Measurements from ENCODE around the gene SPOCK1. TPM values are rescaled to one million over a fixed set of nuclear protein-coding genes. Genes with fewer than 3 reads are reported as not detected.
A peak's percentile ranks its signal among the peaks of the same experiment; 100 is the strongest.

The SPOCK1 gene
- total and polyA plus RNA-seq, 4 donors = 0.48 to 4.5 (median 0.69) TPM

- ATAC-seq (ENCODE audit: insufficient read depth, low FRiP score) (no peak), DNase-seq (peak in 2 of 3 donors; percentile 4 to 10)
- H3K4me3 ChIP-seq = no peak overlapping the region
- H3K27me3 ChIP-seq (ENCODE audit: control insufficient read depth in 3 of 3, insufficient read depth in 3 of 3, low read length in 2 of 3) = peaks cover 0 to 49% (median 8%) of the 10 kb centered on the region in 3 donors
- TF ChIP-seq, protein P1, sequence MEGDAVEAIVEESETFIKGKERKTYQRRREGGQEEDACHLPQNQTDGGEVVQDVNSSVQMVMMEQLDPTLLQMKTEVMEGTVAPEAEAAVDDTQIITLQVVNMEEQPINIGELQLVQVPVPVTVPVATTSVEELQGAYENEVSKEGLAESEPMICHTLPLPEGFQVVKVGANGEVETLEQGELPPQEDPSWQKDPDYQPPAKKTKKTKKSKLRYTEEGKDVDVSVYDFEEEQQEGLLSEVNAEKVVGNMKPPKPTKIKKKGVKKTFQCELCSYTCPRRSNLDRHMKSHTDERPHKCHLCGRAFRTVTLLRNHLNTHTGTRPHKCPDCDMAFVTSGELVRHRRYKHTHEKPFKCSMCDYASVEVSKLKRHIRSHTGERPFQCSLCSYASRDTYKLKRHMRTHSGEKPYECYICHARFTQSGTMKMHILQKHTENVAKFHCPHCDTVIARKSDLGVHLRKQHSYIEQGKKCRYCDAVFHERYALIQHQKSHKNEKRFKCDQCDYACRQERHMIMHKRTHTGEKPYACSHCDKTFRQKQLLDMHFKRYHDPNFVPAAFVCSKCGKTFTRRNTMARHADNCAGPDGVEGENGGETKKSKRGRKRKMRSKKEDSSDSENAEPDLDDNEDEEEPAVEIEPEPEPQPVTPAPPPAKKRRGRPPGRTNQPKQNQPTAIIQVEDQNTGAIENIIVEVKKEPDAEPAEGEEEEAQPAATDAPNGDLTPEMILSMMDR (IDR thresholded peaks at IDR 0.05; ENCODE audit: control extremely low read depth, extremely low read depth) = no peak
- H3K9ac ChIP-seq (ENCODE audit: insufficient read depth in 1 of 2, low read length in 2 of 2) = no peak overlapping the region
- H3K4me1 ChIP-seq (ENCODE audit: control insufficient read depth in 5 of 5, insufficient read depth in 5 of 5, low read length in 5 of 5) = peaks cover 0 to 1% (median 0%) of the 10 kb centered on the region in 5 donors
- H3K9me3 ChIP-seq (ENCODE audit: control insufficient read depth in 4 of 4, insufficient read depth in 3 of 4, low read length in 3 of 4) = no peaks in the 10 kb centered on the region
- no peak overlapping the region for H3K27ac ChIP-seq (ENCODE audit: low read depth in 1 of 2, low read length in 1 of 2)
- WGBS, 2 donors = 45 to 50% methylated on average over 3 of the region's 3 CpGs
- no peaks in the 10 kb centered on the region for H3K36me3 ChIP-seq (ENCODE audit: control insufficient read depth in 4 of 4, insufficient read depth in 4 of 4, low read length in 4 of 4)
Observed at GRCh38 chr5:137220523-137220927, 278.6 kb downstream of the SPOCK1 start.

- H3K36me3 ChIP-seq (ENCODE audit: control insufficient read depth in 4 of 4, insufficient read depth in 4 of 4, low read length in 4 of 4) = no peaks in the 10 kb centered on the region
- no peak for ATAC-seq (ENCODE audit: insufficient read depth, low FRiP score)
Observed at GRCh38 chr5:137218896-137219295, 280.2 kb downstream of the SPOCK1 start.

DNA sequence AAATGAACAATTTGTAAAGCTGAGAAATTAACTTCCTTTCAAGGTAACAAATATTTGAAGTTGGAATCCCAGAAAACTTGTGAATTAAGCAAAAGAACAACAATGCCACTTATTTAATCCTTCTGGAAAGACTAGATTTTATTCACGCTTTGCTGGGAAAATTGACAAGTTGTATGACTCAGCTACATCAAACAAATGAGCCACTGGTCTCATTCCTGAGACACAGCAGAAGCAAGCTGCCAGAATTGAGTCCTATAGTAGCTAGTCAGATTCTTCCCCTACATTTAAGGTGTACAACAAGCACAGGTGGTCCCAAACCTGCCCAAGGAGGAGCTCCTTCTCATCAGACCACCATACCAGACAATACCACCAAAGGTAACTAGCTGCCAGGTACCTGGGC is 280.7 kb downstream of the SPOCK1 start:
- WGBS, 2 donors = 0 to 6% methylated on average over 1 of the region's 1 CpG
- no peak overlapping the region for H3K9ac ChIP-seq (ENCODE audit: insufficient read depth in 1 of 2, low read length in 2 of 2)
- TF ChIP-seq, protein P1 (IDR thresholded peaks at IDR 0.05; ENCODE audit: control extremely low read depth, extremely low read depth) = no peak
- H3K27ac ChIP-seq (ENCODE audit: low read depth in 1 of 2, low read length in 1 of 2) = no peak overlapping the region
- H3K4me3 ChIP-seq = no peak overlapping the region
- peaks cover 0 to 59% (median 8%) of the 10 kb centered on the region in 3 donors for H3K27me3 ChIP-seq (ENCODE audit: control insufficient read depth in 3 of 3, insufficient read depth in 3 of 3, low read length in 2 of 3)
- peaks cover 0 to 1% (median 0%) of the 10 kb centered on the region in 5 donors for H3K4me1 ChIP-seq (ENCODE audit: control insufficient read depth in 5 of 5, insufficient read depth in 5 of 5, low read length in 5 of 5)
- no peaks in the 10 kb centered on the region for H3K36me3 ChIP-seq (ENCODE audit: control insufficient read depth in 4 of 4, insufficient read depth in 4 of 4, low read length in 4 of 4)
- H3K9me3 ChIP-seq (ENCODE audit: control insufficient read depth in 4 of 4, insufficient read depth in 3 of 4, low read length in 3 of 4) = no peaks in the 10 kb centered on the region
- DNase-seq (no peak), ATAC-seq (ENCODE audit: insufficient read depth, low FRiP score) (peak; percentile 67)

More at GRCh38 chr5:137218896-137219295, 280.2 kb downstream of the SPOCK1 start:
- Histone ChIP-seq H3K9me3 (ENCODE audit: control insufficient read depth in 4 of 4, insufficient read depth in 3 of 4, low read length in 3 of 4) (no peaks in the 10 kb centered on the region), H3K4me1 (ENCODE audit: control insufficient read depth in 5 of 5, insufficient read depth in 5 of 5, low read length in 5 of 5) (peaks cover 0 to 1% (median 0%) of the 10 kb centered on the region in 5 donors), H3K9ac (ENCODE audit: insufficient read depth in 1 of 2, low read length in 2 of 2) (no peak overlapping the region), H3K27me3 (ENCODE audit: control insufficient read depth in 3 of 3, insufficient read depth in 3 of 3, low read length in 2 of 3) (peaks cover 0 to 57% (median 8%) of the 10 kb centered on the region in 3 donors), H3K4me3 (no peak overlapping the region), H3K27ac (ENCODE audit: low read depth in 1 of 2, low read length in 1 of 2) (no peak overlapping the region)
- no peak for DNase-seq
- TF ChIP-seq, protein P1 (IDR thresholded peaks at IDR 0.05; ENCODE audit: control extremely low read depth, extremely low read depth) = no peak
- WGBS, 2 donors = 39 to 70% methylated on average over 1 of the region's 1 CpG
